NCI-H748 (cell line): Measurements from ENCODE around the gene TMEM175.

Source experiments
- DNase-seq: peaks from one replicate; lab custom pipeline; 2025; ENCODE audit not compliant: unreplicated experiment; lab: John Stamatoyannopoulos, UW

Gene TMEM175

GRCh38 chr4:958314-958665, 26.0 kb downstream of the TMEM175 start:
- no peak for DNase-seq

GRCh38 chr4:958696-959337, 26.6 kb downstream of the TMEM175 start:
- no peak for DNase-seq

GRCh38 chr4:959338-960139, 27.3 kb downstream of the TMEM175 start:
- no peak for DNase-seq

- DNase-seq, result no peak
These were observed 27.9 kb downstream of the TMEM175 start for GRCh38 chr4:960140-960635.

DNA sequence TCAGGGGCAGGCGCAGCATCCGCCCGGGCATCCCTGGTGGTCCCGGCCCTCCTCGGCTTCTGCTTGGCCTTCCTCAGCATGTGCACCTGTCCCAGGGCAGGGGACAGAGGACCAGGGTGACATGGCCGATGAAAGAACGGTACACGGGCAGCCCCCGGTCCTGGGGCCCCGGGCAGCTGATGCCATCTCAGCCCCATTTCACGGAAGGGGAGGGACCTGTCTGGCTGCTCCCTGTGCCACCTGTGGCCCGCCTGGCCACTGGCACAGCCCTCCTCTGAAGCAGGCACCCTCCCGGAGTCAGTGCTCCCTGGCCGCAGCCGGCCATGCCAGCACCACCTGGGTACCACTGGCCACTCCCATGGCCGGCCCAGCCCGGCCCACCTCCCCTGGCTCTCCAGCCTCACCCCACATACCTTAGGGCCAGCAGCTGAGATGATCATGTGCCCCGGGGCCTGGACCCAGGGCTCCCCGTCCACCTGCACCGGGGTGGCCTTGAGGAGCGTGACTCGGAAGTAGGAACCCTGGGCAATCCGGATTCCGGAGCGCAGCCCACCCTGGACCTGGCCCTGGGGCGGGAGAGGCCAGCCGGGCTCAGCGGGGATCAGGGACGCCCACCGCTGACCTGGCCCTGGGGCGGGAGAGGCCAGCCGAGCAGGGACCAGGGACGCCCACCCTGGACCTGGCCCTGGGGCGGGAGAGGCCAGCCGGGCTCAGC, 28.5 kb downstream of the TMEM175 start:
- DNase-seq, result no peak

- DNase-seq, result no peak
These were observed 29.3 kb downstream of the TMEM175 start for GRCh38 chr4:961351-962230.

DNA sequence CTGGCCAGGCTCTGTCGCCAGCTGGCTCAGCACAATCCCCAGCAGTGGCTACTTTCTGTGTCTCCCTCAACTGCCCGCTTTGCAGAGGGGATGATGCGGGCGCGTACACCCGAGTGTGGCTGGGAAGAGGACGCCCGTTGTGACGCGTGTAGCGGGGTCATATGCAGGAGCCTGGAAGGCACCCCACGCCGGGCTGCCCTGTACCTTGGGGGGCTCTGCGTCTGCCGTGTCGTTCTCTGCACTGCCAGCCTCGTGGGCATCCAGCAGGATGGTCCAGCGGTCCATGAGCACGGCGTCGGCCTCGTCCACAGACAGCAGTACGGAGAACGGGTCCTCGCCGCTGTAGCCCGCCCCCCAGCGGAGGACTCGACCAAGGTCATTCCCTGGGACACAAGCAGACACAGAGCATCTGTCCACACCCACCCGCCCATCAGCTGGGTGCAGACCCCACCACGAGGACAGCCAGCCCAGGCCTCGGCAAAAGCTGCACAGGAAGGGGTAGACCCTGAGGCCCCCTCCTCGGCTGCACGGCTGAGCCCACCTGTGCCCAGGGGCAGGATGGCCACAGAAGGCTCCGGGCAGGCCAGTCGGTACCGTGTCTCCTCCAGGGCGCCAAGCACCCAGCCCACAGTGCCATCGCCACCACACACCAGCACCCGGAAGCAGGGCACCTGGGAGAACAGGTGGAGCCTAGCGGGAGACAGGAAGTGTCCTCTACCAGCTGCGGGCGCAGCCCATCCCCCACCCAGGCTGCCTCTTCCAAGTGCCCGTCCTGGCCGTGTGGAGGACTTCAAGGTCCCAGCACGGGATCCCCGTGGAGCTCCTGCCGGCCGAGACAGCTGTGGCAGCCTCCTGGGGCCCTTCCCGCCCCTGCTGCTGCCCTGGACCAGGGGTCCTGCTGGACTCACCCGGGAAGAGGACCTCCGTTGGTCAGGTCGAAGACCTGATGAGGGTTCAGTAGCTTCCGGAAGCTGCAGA, 30.3 kb downstream of the TMEM175 start:
- DNase-seq, result no peak

GRCh38 chr4:963276-964225, 31.3 kb downstream of the TMEM175 start:
- no peak for DNase-seq

- no peak for DNase-seq
These were observed 32.2 kb downstream of the TMEM175 start for GRCh38 chr4:964346-965025.

DNA sequence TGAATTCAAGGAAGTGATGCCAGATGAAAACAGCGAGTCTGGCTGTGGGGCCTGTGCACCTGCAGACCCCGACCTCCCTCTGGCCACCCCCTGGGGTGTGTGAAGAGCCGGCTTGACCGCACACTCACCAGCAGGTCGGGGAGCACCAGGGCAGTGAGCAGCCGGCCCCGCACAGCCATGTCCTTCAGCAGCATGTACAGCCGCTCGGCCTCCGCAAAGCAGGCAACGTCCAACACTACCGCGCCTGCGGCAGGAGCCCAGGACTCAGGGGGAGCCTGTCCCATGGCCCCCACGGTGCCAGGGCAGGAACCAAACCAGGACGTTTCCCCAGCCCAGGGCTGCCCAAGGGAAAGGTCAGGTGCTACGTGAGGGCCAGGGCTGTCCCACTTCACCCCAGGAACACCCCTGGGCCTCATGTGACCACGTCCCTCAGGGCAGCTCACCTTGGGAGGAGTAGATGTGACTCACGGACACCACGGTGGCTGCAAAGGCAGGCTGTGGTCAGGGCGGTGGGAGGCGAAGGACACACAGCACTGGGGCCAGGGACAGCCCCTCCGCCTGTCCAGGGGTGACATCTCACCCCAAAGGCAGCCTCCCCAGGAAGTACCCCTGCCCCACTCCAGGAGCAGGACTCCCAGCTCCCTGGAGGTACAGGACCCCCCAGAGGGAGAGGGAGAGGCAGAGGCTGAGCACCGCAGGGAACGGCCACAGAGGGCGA, 32.9 kb downstream of the TMEM175 start:
- no peak for DNase-seq

DNA sequence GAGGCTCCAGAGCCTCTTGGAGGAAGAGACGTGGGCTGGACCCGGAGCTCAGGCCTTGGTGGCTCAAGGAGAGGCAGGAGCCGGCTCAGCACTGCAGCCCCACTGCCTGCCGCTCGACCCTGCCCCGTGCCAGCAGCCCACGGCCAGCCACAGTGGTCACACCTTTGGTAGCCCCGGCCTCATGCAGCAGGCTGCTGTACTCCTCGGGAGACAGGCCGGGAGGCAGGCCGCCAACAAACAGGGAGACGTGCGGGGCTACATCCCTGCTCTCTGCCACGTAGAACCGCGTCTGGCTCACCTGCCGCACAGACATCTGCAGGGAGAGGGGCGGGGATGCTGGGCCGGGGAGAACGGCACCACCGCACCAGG, 33.5 kb downstream of the TMEM175 start:
- no peak for DNase-seq

DNA sequence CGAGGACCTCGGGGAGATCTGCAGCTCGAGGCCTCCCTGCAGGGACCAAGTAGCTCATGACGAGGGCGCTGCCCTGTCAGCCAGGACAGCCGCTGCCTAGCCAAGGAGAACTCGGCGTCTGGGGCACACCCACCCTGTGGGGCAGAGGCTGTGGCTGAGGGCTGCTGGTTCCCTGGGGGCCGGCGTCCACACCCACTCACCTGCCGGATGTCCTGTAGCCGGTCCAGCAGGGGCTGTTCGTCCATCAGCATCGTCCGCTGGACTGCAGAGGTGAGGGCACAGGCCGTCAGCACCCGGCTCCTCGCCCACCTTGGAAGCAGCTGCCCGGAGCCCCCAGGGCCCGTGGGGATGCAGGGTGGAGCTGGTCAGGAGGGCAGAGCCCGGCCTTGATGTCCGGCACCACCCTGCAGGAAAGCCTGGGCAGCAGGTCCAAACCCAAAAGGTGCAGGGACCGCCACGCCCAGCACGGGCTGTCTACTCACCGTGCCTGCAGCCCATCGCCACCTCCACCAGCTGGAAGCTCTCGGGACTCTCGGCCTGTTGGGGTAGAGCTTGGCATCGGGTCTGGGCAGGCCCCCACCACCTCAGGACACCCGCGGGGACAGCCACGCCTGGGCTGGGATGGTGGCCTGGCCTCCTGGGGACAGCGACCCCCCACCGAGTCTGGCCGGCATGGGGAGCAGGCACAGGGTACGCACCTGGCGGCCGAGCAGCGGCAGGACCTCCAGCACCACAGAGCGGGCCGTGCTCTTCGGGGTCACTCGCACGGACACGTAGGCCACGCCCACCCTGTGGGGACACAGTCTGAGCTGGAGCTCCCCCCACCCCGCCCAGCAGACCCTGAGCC, 34.2 kb downstream of the TMEM175 start:
- no peak for DNase-seq

- DNase-seq, result no peak
These were observed 35.1 kb downstream of the TMEM175 start for GRCh38 chr4:967113-968104.

DNA sequence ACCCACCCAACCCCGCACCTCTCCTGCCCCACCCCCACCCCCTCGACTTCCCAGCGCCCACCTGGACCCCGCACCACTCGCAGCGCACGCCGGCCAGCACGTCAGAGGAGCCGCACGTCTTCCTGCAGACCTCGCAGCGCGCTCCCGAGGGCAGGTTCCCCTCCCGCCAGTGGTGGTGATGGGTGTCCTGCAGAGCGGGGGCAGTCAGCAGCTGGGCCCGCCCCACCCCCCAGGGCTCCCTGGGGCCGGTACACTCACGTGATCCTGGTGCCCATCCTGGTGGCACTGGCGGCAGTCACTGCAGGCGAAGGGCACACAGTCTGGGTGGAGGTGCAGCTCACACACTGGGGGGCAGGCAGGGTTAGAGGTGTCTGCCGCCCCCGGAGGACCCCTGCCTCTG, 36.0 kb downstream of the TMEM175 start:
- no peak for DNase-seq

- no peak for DNase-seq
These were observed 36.5 kb downstream of the TMEM175 start for GRCh38 chr4:968621-969394.
